Astrocyte of the spinal cord (primary cell): Measurements from ENCODE around the gene SMCHD1.

Experiments
- DNase-seq: peaks from one replicate; pipeline ENCODE4 v3.0.0; 2011; ENCODE audit warnings: low read depth, low spot score
- H3K4me3 ChIP-seq: 2 replicates; pipeline ENCODE4 v1.5.1; 2011; ENCODE audit warnings: low read depth, mild to moderate bottlenecking, low read length, moderate library complexity
- in situ Hi-C: cut with HindIII; loops from 2 replicates; pipeline ENCODE4 v1.10.0; 2017; ENCODE audit warnings: low sequenced_read_pairs
- TF ChIP-seq, protein P1 (sequence below): IDR thresholded peaks from 2 replicates; pipeline ENCODE4 v1.5.1; 2012; ENCODE audit warnings: low read depth, mild to moderate bottlenecking, low read length, inconsistent platforms

Gene SMCHD1

DNA sequence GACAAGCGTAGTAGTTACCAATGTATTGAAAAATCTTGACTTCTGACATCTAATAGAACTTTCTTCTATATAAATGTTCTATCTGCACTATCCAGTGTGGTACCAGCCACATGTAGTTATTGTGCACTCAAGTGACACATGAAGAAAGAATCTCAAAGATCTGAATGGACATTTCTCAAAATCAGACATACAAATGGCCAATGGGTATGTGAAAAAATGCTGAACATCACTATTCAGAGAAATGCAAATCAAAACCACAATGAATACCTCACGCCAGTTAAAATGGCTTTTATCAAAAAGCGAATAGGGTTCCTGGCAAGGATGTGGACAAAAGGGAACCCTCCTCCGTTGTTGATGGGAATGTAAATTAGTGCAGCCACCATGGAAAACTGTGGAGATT is 37.5 kb upstream of the SMCHD1 start:
- in situ Hi-C loops: no loop called here
- H3K4me3 ChIP-seq: no peak overlapping the region
- TF ChIP-seq, protein P1, sequence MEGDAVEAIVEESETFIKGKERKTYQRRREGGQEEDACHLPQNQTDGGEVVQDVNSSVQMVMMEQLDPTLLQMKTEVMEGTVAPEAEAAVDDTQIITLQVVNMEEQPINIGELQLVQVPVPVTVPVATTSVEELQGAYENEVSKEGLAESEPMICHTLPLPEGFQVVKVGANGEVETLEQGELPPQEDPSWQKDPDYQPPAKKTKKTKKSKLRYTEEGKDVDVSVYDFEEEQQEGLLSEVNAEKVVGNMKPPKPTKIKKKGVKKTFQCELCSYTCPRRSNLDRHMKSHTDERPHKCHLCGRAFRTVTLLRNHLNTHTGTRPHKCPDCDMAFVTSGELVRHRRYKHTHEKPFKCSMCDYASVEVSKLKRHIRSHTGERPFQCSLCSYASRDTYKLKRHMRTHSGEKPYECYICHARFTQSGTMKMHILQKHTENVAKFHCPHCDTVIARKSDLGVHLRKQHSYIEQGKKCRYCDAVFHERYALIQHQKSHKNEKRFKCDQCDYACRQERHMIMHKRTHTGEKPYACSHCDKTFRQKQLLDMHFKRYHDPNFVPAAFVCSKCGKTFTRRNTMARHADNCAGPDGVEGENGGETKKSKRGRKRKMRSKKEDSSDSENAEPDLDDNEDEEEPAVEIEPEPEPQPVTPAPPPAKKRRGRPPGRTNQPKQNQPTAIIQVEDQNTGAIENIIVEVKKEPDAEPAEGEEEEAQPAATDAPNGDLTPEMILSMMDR: no peak
- DNase-seq: peak; percentile 74

DNA sequence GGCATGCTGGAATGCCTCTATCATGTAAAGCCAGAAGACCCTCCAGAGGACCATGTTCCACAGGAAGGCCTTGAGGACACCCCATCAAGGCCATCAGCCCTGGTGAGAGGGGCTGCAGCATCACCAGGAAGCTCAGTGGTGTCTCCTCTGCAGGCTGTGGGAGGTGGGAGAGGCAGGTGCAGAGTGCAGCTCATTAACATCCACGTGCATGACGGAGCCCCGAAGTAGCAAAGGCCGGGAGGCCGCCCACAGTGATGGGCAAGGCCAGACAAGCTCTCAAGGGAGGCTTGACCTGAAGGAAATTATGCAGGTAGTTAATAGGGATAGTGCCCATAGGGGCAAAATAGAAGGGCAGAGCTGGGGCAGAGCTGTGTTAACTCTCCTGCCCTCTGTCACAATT is 30.3 kb upstream of the SMCHD1 start:
- no peak for DNase-seq
- TF ChIP-seq, protein P1: no peak
- in situ Hi-C loops: no loop called here
- no peak overlapping the region for H3K4me3 ChIP-seq

DNA sequence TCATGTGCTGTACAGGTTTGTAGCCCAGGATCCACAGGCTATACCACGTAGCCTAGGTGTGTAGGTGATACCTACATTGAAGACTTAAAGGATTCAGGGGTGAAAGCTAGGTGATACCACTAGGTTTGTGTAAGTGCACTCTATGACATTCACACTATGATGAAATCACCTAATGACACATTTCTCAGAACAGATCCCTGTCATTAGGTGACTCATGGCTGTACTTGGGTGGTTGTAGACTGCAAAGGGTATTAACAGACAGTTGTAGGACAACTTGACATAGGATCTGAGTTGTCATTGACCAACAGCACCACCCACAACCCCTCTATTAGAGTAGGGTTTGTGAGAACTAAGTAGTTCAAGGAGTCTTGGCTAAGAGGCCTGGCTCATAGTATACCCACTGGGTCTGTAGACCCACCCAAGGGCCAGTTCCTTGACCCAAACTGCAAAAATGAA is 27.7 kb upstream of the SMCHD1 start:
- no peak overlapping the region for H3K4me3 ChIP-seq
- peak; percentile 6 for DNase-seq
- TF ChIP-seq, protein P1: no peak
- in situ Hi-C loops: no loop called here

DNA sequence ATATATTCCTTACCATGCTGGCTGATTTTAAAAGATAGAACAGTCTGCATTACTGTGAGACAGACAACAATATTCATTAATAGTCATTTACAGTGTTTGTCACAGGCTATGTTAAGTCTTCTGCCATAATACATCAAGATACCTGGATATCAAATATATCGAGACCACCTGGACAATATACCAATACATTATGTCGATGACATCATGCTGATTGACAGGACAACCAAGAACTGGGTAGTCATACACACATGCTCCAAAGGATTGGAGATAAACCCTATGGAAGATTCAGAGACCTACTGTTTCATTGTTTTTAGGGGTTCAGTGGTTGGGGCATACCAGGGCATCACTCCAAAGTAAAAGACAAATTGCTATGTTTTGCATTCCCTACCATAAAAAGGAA is 26.5 kb upstream of the SMCHD1 start:
- no peak for DNase-seq
- H3K4me3 ChIP-seq: no peak overlapping the region
- TF ChIP-seq, protein P1: no peak
- in situ Hi-C loops: no loop called here

DNA sequence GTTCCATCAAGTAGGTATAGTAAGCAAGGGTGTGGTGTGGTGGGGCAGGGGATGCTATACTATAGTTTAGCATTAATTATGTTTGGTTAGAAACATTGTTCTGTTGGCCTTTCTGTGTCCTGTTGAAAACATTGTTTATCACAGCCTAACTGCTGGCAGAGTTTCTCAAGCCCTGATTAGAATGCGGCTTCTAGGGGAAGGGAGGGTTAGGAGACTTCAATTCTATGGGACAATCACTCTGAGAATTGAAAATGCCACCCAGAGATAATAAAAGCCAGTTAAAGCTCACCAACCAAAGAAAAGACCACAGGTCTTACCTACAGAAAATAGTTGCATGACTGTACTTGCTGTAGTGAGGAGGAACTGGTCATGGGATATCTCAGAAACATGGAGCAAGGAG is 19.9 kb upstream of the SMCHD1 start:
- no peak overlapping the region for H3K4me3 ChIP-seq
- no peak for DNase-seq
- in situ Hi-C loops: no loop called here
- TF ChIP-seq, protein P1: no peak

DNA sequence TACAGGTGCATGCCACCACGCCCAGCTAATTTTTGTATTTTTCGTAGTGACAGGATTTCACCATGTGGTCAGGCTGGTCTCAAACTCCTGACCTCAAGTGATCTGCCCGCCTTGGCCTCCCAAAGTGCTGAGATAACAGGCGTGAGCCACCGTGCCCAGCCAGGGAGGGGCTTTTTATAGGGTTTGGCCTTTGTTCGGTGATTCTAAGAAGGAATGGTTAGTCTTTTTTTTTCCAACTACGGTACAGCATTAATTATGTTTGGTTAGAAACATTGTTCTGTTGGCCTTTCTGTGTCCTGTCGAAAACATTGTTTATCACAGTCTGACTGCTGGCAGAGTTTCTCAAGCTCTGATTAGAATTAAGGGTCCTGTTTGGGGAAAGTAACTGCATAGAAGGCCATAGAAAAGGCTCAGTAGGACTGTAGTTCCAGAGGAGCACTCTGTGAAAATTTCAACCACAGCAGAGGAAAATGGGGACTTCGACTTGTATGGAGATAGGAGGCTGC is 19.3 kb upstream of the SMCHD1 start:
- no peak for DNase-seq
- no peak overlapping the region for H3K4me3 ChIP-seq
- in situ Hi-C loops: no loop called here
- TF ChIP-seq, protein P1: no peak

DNA sequence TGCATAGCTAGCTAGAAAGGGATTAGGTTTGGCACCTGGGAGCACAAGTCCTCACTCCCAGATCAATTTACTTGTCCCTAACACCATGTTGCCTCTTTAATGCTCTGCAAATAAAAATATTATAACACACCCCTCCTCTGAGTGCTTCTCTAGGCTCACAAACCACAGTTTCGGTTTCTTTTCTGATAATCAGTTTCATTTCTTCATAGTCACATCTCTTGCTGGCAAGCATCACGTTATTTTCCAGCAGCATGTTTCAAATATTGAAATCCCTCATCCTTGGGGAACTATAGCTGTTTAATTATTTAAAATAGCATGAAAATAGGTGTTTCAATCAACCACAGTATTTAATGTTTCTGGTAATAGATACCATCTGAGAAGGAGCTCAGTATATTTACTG is 13.9 kb upstream of the SMCHD1 start:
- TF ChIP-seq, protein P1: no peak
- in situ Hi-C loops: no loop called here
- no peak overlapping the region for H3K4me3 ChIP-seq
- DNase-seq: no peak
